ENCODE results near the gene PDE8A.

GRCh38 chr15:85128621-85129020 lies 147.0 kb downstream of the PDE8A start:
- TF ChIP-seq CTCF (IDR thresholded peaks at IDR 0.05) (no peak), POLR2A (IDR thresholded peaks at IDR 0.05) (no peak)

Measured in tibial nerve (tissue), 3 donors.